PC-9 (cell line): ENCODE results near the gene CMKLR1. TPM values are rescaled to one million over a fixed set of nuclear protein-coding genes. Genes with fewer than 3 reads are reported as not detected.

Experiments
- BruUV-seq: library from RNA; stranded (reverse); fragments of 400-500 nt; replicated peaks from 2 replicates; lab custom pipeline; 2021; lab: Mats Ljungman, UMichigan
- CTCF ChIA-PET: fragments of 300-600 bp; sonication (Branson Sonifier 250); formaldehyde crosslinking; loops from one replicate; lab custom pipeline; 2022; ENCODE audit warnings: antibody characterized with exemption; lab: Charles Lee
- POLR2A ChIA-PET: fragments of 300-600 bp; sonication (Branson Sonifier 250); formaldehyde crosslinking; loops from one replicate; lab custom pipeline; 2022; ENCODE audit warnings: antibody characterized with exemption; ENCODE audit not compliant: unreplicated experiment; lab: Charles Lee
- DNase-seq, 2 experiments: peaks; one replicate each; pipeline versions ENCODE4 v3.0.0 to v3.0.0-alpha.2; 2015 to 2022; ENCODE audit warnings: mixed read lengths in 1 of 2
- H2AFZ ChIP-seq: fragments of 200-600 bp; sonication (generic); 2 replicates; pipeline ENCODE4 v1.8.1; 2017; ENCODE audit warnings: antibody characterized with exemption
- H3F3A ChIP-seq: fragments of 200-600 bp; sonication (generic); 2 replicates; pipeline ENCODE4 v1.8.1; 2017; ENCODE audit warnings: antibody characterized with exemption, mild to moderate bottlenecking, low read depth; ENCODE audit not compliant: insufficient read depth
- H3K27ac ChIP-seq: fragments of 200-600 bp; sonication (generic); 2 replicates; pipeline ENCODE4 v1.6.1; 2016; ENCODE audit warnings: mixed run types
- H3K27me3 ChIP-seq: fragments of 200-600 bp; sonication (generic); 2 replicates; pipeline ENCODE4 v1.6.1; 2016; ENCODE audit warnings: low read depth, mixed run types; ENCODE audit not compliant: insufficient read depth
- H3K36me3 ChIP-seq: fragments of 200-600 bp; sonication (generic); 2 replicates; pipeline ENCODE4 v1.6.1; 2016; ENCODE audit warnings: low read depth, mixed run types
- H3K4me1 ChIP-seq: fragments of 200-600 bp; sonication (generic); replicated peaks from 2 replicates; pipeline ENCODE4 v1.6.1; 2016; ENCODE audit warnings: mixed run types; ENCODE audit not compliant: insufficient read depth
- H3K4me2 ChIP-seq: fragments of 200-600 bp; sonication (generic); 2 replicates; pipeline ENCODE4 v1.6.1; 2017; ENCODE audit warnings: mixed run types
- H3K4me3 ChIP-seq: fragments of 200-600 bp; sonication (generic); 2 replicates; pipeline ENCODE4 v1.6.1; 2016; ENCODE audit warnings: mixed run types
- H3K79me2 ChIP-seq: fragments of 200-600 bp; sonication (generic); 2 replicates; pipeline ENCODE4 v1.6.1; 2017; ENCODE audit warnings: low read depth, mixed run types
- H3K9me2 ChIP-seq: fragments of 200-600 bp; sonication (generic); 2 replicates; pipeline ENCODE4 v1.8.1; 2017; ENCODE audit warnings: mild to moderate bottlenecking; ENCODE audit not compliant: insufficient read depth
- H3K9me3 ChIP-seq: fragments of 200-600 bp; sonication (generic); 2 replicates; pipeline ENCODE4 v1.8.1; 2016; ENCODE audit warnings: low read depth; ENCODE audit not compliant: insufficient read depth
- H4K20me1 ChIP-seq: fragments of 200-600 bp; sonication (generic); 2 replicates; pipeline ENCODE4 v1.8.1; 2017; ENCODE audit not compliant: insufficient read depth
- EZH2 ChIP-seq: fragments of 200-600 bp; sonication (generic); IDR thresholded peaks from 2 replicates; pipeline ENCODE4 v1.8.0; 2017; ENCODE audit warnings: antibody characterized with exemption, low read depth
- intact Hi-C: fragments of 100-400 bp; cut with micrococcal nuclease; formaldehyde crosslinking; loops from one replicate; pipeline ENCODE4 v1.10.0; 2022; ENCODE audit not compliant: unreplicated experiment
- total RNA-seq: library from RNA; stranded (reverse); gene quantifications from 2 replicates; pipeline ENCODE4 v1.2.3, GENCODE V29; 2021
- TF ChIP-seq, protein P1 (sequence below): fragments of 200-600 bp; sonication (generic); conservative IDR thresholded peaks from 2 replicates; pipeline ENCODE4 v1.6.1; 2017; ENCODE audit warnings: mixed run types, antibody characterized with exemption, mild to moderate bottlenecking, moderate library complexity

CMKLR1 gene
- total RNA-seq, 1 experiment from 2014 or later = not detected

- TF ChIP-seq EZH2 = no peak
- TF ChIP-seq, protein P1, sequence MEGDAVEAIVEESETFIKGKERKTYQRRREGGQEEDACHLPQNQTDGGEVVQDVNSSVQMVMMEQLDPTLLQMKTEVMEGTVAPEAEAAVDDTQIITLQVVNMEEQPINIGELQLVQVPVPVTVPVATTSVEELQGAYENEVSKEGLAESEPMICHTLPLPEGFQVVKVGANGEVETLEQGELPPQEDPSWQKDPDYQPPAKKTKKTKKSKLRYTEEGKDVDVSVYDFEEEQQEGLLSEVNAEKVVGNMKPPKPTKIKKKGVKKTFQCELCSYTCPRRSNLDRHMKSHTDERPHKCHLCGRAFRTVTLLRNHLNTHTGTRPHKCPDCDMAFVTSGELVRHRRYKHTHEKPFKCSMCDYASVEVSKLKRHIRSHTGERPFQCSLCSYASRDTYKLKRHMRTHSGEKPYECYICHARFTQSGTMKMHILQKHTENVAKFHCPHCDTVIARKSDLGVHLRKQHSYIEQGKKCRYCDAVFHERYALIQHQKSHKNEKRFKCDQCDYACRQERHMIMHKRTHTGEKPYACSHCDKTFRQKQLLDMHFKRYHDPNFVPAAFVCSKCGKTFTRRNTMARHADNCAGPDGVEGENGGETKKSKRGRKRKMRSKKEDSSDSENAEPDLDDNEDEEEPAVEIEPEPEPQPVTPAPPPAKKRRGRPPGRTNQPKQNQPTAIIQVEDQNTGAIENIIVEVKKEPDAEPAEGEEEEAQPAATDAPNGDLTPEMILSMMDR = no peak
- ChIA-PET CTCF (no interaction called here), POLR2A (no interaction called here)
- Histone ChIP-seq H4K20me1 (no peaks in the 10 kb centered on the region), H3K36me3 (no peaks in the 10 kb centered on the region), H3K27ac (no peak overlapping the region), H3K9me3 (no peaks in the 10 kb centered on the region), H3K9me2 (no peaks in the 10 kb centered on the region), H2AFZ (no peak overlapping the region), H3K27me3 (peaks cover 61% of the 10 kb centered on the region), H3K4me2 (no peak overlapping the region), H3F3A (no peaks in the 10 kb centered on the region), H3K79me2 (no peaks in the 10 kb centered on the region), H3K4me3 (no peak overlapping the region), H3K4me1 (no peaks in the 10 kb centered on the region)
- BruUV-seq = no TSS peak
- no peak for DNase-seq
- intact Hi-C loops = no loop called here
Measured at GRCh38 chr12:108333898-108334699, 5.0 kb downstream of the CMKLR1 start.

DNA sequence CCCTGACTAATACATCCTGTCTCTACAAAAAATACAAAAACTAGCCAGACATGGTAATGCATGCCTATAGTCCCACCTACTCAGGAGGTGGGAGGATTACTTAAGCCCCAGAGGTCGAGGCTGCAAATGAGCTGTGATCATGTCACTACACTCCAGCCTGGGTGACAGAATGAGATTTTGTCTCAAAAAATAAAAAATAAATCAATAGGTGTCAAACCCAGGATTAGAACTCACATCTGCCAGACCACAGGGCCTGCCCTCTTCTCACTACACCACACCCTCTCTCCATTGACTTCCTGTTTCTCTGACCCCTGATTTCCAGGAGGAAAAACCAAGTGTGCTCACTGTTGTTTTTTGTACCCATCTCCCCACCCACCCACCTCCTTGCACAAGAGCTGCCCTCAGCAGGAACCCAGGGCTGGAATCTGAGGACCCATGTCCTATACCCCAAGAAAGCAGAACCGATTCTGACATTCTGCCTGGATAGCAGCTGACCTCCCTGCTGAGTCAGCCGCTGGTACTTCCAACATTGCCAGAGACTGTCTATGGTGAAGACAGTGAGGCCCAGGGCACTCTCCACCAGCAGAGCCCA is 6.2 kb downstream of the CMKLR1 start:
- TF ChIP-seq EZH2 = no peak
- TF ChIP-seq, protein P1 = no peak
- Histone ChIP-seq H3K4me2 (no peak overlapping the region), H3K27ac (no peak overlapping the region), H3K4me3 (no peak overlapping the region), H3K36me3 (no peaks in the 10 kb centered on the region), H3K9me2 (no peaks in the 10 kb centered on the region), H3F3A (no peaks in the 10 kb centered on the region), H2AFZ (no peak overlapping the region), H3K4me1 (no peaks in the 10 kb centered on the region), H3K9me3 (no peaks in the 10 kb centered on the region), H4K20me1 (no peaks in the 10 kb centered on the region), H3K27me3 (peaks cover 57% of the 10 kb centered on the region), H3K79me2 (no peaks in the 10 kb centered on the region)
- intact Hi-C loops = no loop called here
- no TSS peak for BruUV-seq
- ChIA-PET POLR2A (no interaction called here), CTCF (no interaction called here)
- DNase-seq = no peak

- ChIA-PET POLR2A (no interaction called here), CTCF (no interaction called here)
- no peaks in the 10 kb centered on the region for H3K79me2 ChIP-seq
- DNase-seq = no peak
- peaks cover 57% of the 10 kb centered on the region for H3K27me3 ChIP-seq
- no peaks in the 10 kb centered on the region for H4K20me1 ChIP-seq
- no peaks in the 10 kb centered on the region for H3K36me3 ChIP-seq
- H3K27ac ChIP-seq = no peak overlapping the region
- no TSS peak for BruUV-seq
- no peaks in the 10 kb centered on the region for H3F3A ChIP-seq
- no peak overlapping the region for H2AFZ ChIP-seq
- H3K4me2 ChIP-seq = no peak overlapping the region
- H3K4me1 ChIP-seq = no peaks in the 10 kb centered on the region
- H3K9me3 ChIP-seq = no peaks in the 10 kb centered on the region
- H3K9me2 ChIP-seq = no peaks in the 10 kb centered on the region
- TF ChIP-seq EZH2 = no peak
- TF ChIP-seq, protein P1 = no peak
- no peak overlapping the region for H3K4me3 ChIP-seq
- intact Hi-C loops = no loop called here
Measured at GRCh38 chr12:108328420-108328819, 10.7 kb downstream of the CMKLR1 start.
